ENCODE data around the gene TUBB. TPM values are rescaled to one million over a fixed set of nuclear protein-coding genes. Genes with fewer than 3 reads are reported as not detected.
A peak's percentile ranks its signal among the peaks of the same experiment; 100 is the strongest.

TUBB gene
- total and polyA plus RNA-seq, 2 donors (not counting 1 experiment from before 2014, with no cell fraction given), result 102 to 295 TPM

GRCh38 chr6:30678964-30679726, 41.0 kb upstream of the TUBB start:
- Histone ChIP-seq H3K36me3 (replicated peaks in 1 of 2; ENCODE audit: control extremely low read depth in 1 of 2, control insufficient read depth in 1 of 2, extremely low read depth in 1 of 2, insufficient read depth in 2 of 2, low read length in 1 of 2) (peaks cover 4 to 56% of the 10 kb centered on the region in 2 experiments), H3K27me3 (replicated peaks in 1 of 4; ENCODE audit: control extremely low read depth in 1 of 4, control insufficient read depth in 3 of 4, insufficient read depth in 4 of 4, low read length in 3 of 4) (no peaks in the 10 kb centered on the region), H3K4me2 (replicated peaks; ENCODE audit: low read depth, low read length, poor library complexity, severe bottlenecking) (peak overlapping the region; percentile 100), H2AFZ (ENCODE audit: insufficient read depth, low read depth, low read length, poor library complexity, severe bottlenecking) (peak overlapping the region; percentile 14), H3K9ac (ENCODE audit: low read length) (peak overlapping the region; percentile 59), H3K79me2 (ENCODE audit: control insufficient read depth, insufficient read depth, low read length) (peaks cover 74% of the 10 kb centered on the region), H3K4me3 (ENCODE audit: control extremely low read depth in 1 of 5, extremely low read depth in 1 of 5, insufficient read depth in 1 of 5, low read depth in 2 of 5, low read length in 4 of 5) (peak overlapping the region in 4 of 5 experiments; percentile 31 to 100 (median 37)), H4K20me1 (ENCODE audit: control insufficient read depth, insufficient read depth, low read length, poor library complexity, severe bottlenecking) (peaks cover 78% of the 10 kb centered on the region), H3K4me1 (ENCODE audit: control insufficient read depth in 2 of 2, insufficient read depth in 2 of 2, low read length in 2 of 2) (peaks cover 38 to 39% of the 10 kb centered on the region in 2 donors), H3K27ac (ENCODE audit: low read length in 2 of 2) (peak overlapping the region in 1 of 2 donors; percentile 97), H3K9me3 (ENCODE audit: control extremely low read depth in 1 of 3, control insufficient read depth in 2 of 3, insufficient read depth in 1 of 3, low read length in 2 of 3) (no peaks in the 10 kb centered on the region)
- Mint-ChIP-seq H3K4me1 (peaks cover 51% of the 10 kb centered on the region), H3K9me3 (ENCODE audit: insufficient read depth) (no peaks in the 10 kb centered on the region), H3K4me3 (peak overlapping the region; percentile 65), H3K27ac (peak overlapping the region; percentile 99), H3K27me3 (no peaks in the 10 kb centered on the region)
- TF ChIP-seq, protein P1, sequence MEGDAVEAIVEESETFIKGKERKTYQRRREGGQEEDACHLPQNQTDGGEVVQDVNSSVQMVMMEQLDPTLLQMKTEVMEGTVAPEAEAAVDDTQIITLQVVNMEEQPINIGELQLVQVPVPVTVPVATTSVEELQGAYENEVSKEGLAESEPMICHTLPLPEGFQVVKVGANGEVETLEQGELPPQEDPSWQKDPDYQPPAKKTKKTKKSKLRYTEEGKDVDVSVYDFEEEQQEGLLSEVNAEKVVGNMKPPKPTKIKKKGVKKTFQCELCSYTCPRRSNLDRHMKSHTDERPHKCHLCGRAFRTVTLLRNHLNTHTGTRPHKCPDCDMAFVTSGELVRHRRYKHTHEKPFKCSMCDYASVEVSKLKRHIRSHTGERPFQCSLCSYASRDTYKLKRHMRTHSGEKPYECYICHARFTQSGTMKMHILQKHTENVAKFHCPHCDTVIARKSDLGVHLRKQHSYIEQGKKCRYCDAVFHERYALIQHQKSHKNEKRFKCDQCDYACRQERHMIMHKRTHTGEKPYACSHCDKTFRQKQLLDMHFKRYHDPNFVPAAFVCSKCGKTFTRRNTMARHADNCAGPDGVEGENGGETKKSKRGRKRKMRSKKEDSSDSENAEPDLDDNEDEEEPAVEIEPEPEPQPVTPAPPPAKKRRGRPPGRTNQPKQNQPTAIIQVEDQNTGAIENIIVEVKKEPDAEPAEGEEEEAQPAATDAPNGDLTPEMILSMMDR (IDR thresholded peaks at IDR 0.05), result peak; percentile 94
- no peak for TF ChIP-seq EZH2 (IDR thresholded peaks at IDR 0.05; ENCODE audit: borderline replicate concordance, insufficient read depth, low read depth, low read length, poor library complexity, severe bottlenecking)
- CTCF ChIA-PET, result interaction anchor here (0.6 to 19.8 kb wide), 40 partner anchors 9 to 1028 kb away, joined by 3 to 963 read pairs (median 5); partner anchors contain the start of genes ATAT1, FLOT1, IER3 and MDC1
- DNase-seq, result peak; percentile 92
- ATAC-seq (ENCODE audit: low read depth), result peak; percentile 29
- 5% methylated on average over 24 of the region's 31 CpGs for WGBS (ENCODE audit: insufficient coverage)
- POLR2A ChIA-PET, result interaction anchor here (0.6 to 8.7 kb wide), 10 partner anchors 9 to 890 kb away, joined by 3 to 216 read pairs (median 12); partner anchors contain the start of genes MDC1, MRPS18B, PPP1R10 and TUBB
- intact Hi-C loops (cut with micrococcal nuclease), result loop anchor here (1.0 to 5.0 kb wide), 3 partner anchors 9 to 198 kb away; no protein-coding TSS in a partner anchor

All from B cell (primary cell).